K562 (cell line): Measurements from ENCODE around the gene PKDREJ. TPM values are rescaled to one million over a fixed set of nuclear protein-coding genes. Genes with fewer than 3 reads are reported as not detected.

Source experiments
- ATAC-seq: fragments of 200-7000 bp; cut with Tn5 transposase; 3 replicates; pipeline ENCODE4 v1.9.1; 2020; ENCODE audit warnings: moderate library complexity
- BruUV-seq: library from RNA; stranded (reverse); fragments of 400-500 nt; replicated peaks from 2 replicates; lab custom pipeline; 2021; lab: Mats Ljungman, UMichigan
- CTCF ChIA-PET: fragments of 300-600 bp; formaldehyde crosslinking; extraction: SDS; loops from one replicate; lab custom pipeline; 2021; ENCODE audit warnings: low intra/inter-chr PET ratio; lab: Yijun Ruan, JAX
- POLR2A ChIA-PET: fragments of 300-600, 350-650 bp; sonication (Branson Sonifier 250); formaldehyde crosslinking; extraction: SDS; loops from one replicate; lab custom pipeline; 2021; ENCODE audit warnings: antibody characterized with exemption, inconsistent platforms; lab: Yijun Ruan, JAX
- DNase-seq, 4 experiments: peaks; one replicate each; pipeline versions ENCODE4 v3.0.0 to v3.0.0-alpha.2; 2011 to 2018; ENCODE audit warnings: low spot score in 3 of 4, mixed read lengths in 3 of 4; ENCODE audit errors: extremely low read depth in 1 of 4
- FAIRE-seq: peaks from 2 replicates; lab custom pipeline; 2011; peaks lifted over from hg19 to GRCh38; lab: Jason Lieb, UNC
- H2AFZ ChIP-seq: 2 replicates; pipeline ENCODE4 v1.6.0; 2011; ENCODE audit warnings: low read depth, low read length, control low read depth, inconsistent platforms
- H3K27ac ChIP-seq: fragments of 200-600 bp; 3 replicates; pipeline ENCODE4 v1.8.0; 2011; ENCODE audit warnings: low read depth, mild to moderate bottlenecking, control low read depth, inconsistent platforms, low read length, moderate library complexity, mixed read lengths; ENCODE audit errors: extremely low read depth
- H3K27me3 ChIP-seq, 2 experiments: fragments of 300-600 bp in 1 of 2; 2 replicates in 1 of 2; 3 replicates in 1 of 2; pipeline versions ENCODE4 v1.6.0 to v1.8.0; 2011; ENCODE audit warnings: inconsistent platforms in 2 of 2, low read length in 2 of 2, mild to moderate bottlenecking in 1 of 2, mixed read lengths in 1 of 2, moderate library complexity in 1 of 2; ENCODE audit not compliant: control insufficient read depth in 2 of 2, insufficient read depth in 2 of 2
- H3K36me3 ChIP-seq: fragments of 300-600 bp; 3 replicates; pipeline ENCODE4 v1.8.0; 2011; ENCODE audit warnings: mild to moderate bottlenecking, low read length, inconsistent platforms; ENCODE audit not compliant: control insufficient read depth, insufficient read depth
- H3K4me1 ChIP-seq, 2 experiments: fragments of 200-600 bp in 1 of 2; replicated peaks in 1 of 2; 2 replicates in 1 of 2; 3 replicates in 1 of 2; pipeline versions ENCODE4 v1.5.1 to v1.8.0; 2011; ENCODE audit warnings: inconsistent platforms in 2 of 2, low read length in 2 of 2, mild to moderate bottlenecking in 1 of 2, mixed read lengths in 1 of 2, moderate library complexity in 1 of 2; ENCODE audit not compliant: control insufficient read depth in 2 of 2, insufficient read depth in 2 of 2
- H3K4me2 ChIP-seq: 2 replicates; pipeline ENCODE4 v1.6.1; 2011; ENCODE audit warnings: low read length, control low read depth, inconsistent platforms, mixed read lengths; ENCODE audit not compliant: insufficient read depth
- H3K4me3 ChIP-seq: fragments of 200-600 bp; sonication (generic), shearing (Covaris generic); 2 replicates; pipeline ENCODE4 v1.5.1; 2016; ENCODE audit warnings: control low read depth, inconsistent platforms
- H3K79me2 ChIP-seq: fragments of 200-600 bp; 3 replicates; pipeline ENCODE4 v1.8.0; 2011; ENCODE audit warnings: low read length, inconsistent platforms; ENCODE audit not compliant: control insufficient read depth, insufficient read depth
- H3K9ac ChIP-seq, 2 experiments: 2 replicates each; pipeline versions ENCODE4 v1.6.0 to v1.6.1; 2011; ENCODE audit warnings: low read depth in 2 of 2, low read length in 2 of 2, control low read depth in 1 of 2, inconsistent platforms in 1 of 2, mild to moderate bottlenecking in 1 of 2, mixed read lengths in 1 of 2; ENCODE audit not compliant: insufficient read depth in 1 of 2
- H3K9me1 ChIP-seq: one replicate; pipeline ENCODE4 v1.6.0; 2011; ENCODE audit warnings: inconsistent platforms, mild to moderate bottlenecking, low read length, moderate library complexity; ENCODE audit not compliant: control insufficient read depth, insufficient read depth
- H3K9me3 ChIP-seq: replicated peaks from 2 replicates; pipeline ENCODE4 v1.5.1; 2011; ENCODE audit warnings: low read depth, low read length, inconsistent platforms; ENCODE audit not compliant: control insufficient read depth, insufficient read depth
- H4K20me1 ChIP-seq: replicated peaks from 2 replicates; pipeline ENCODE4 v1.6.1; 2011; ENCODE audit warnings: low read length, inconsistent platforms, mixed read lengths; ENCODE audit not compliant: control insufficient read depth, insufficient read depth
- ATF1 ChIP-seq, 2 experiments: fragments of 450-650 bp in 1 of 2; IDR thresholded peaks; 2 replicates each; pipeline ENCODE4 v1.6.1; 2016; ENCODE audit warnings: missing compliant biosample characterization in 1 of 2, missing genetic modification characterization in 1 of 2
- CREB3 ChIP-seq: fragments of 450-650 bp; conservative IDR thresholded peaks from 2 replicates; pipeline ENCODE4 v1.6.1; 2016; ENCODE audit warnings: missing genetic modification characterization, low read depth, mild to moderate bottlenecking, missing compliant biosample characterization, moderate library complexity
- FUS ChIP-seq: fragments of 200-400 bp; formaldehyde crosslinking; optimal IDR thresholded peaks from 2 replicates; pipeline ENCODE3; 2017; ENCODE audit warnings: low read depth, low read length
- GABPA ChIP-seq: fragments of 200-800 bp; sonication (Bioruptor generic); conservative IDR thresholded peaks from 2 replicates; pipeline ENCODE4 v1.6.1; 2016; ENCODE audit warnings: low read depth, missing genetic modification characterization, missing compliant biosample characterization
- HMGN3 ChIP-seq: IDR thresholded peaks from 2 replicates; pipeline ENCODE4 v1.6.1; 2011; ENCODE audit warnings: borderline replicate concordance, low read depth, mild to moderate bottlenecking, mixed read lengths, low read length; ENCODE audit not compliant: insufficient read length; ENCODE audit errors: extremely low read depth
- POLR2AphosphoS5 ChIP-seq: IDR thresholded peaks from 2 replicates; pipeline ENCODE4 v1.6.1; 2011; ENCODE audit warnings: mild to moderate bottlenecking, low read depth, low read length, moderate library complexity; ENCODE audit not compliant: control insufficient read depth, insufficient read depth
- RBM25 ChIP-seq: fragments of 200-400 bp; formaldehyde crosslinking; IDR thresholded peaks from 2 replicates; pipeline ENCODE4 v1.6.1; 2018; ENCODE audit warnings: low read length, low read depth, moderate library complexity; ENCODE audit not compliant: severe bottlenecking
- SAFB ChIP-seq: fragments of 200-400 bp; formaldehyde crosslinking; IDR thresholded peaks from 2 replicates; pipeline ENCODE4 v1.6.1; 2017; ENCODE audit warnings: low read depth, low read length, borderline replicate concordance
- SMARCE1 ChIP-seq: fragments of 450-650 bp; IDR thresholded peaks from 2 replicates; pipeline ENCODE4 v1.7.1; 2016; ENCODE audit warnings: mild to moderate bottlenecking
- SOX6 ChIP-seq: fragments of 450-650 bp; IDR thresholded peaks from 2 replicates; pipeline ENCODE4 v1.6.1; 2014; ENCODE audit warnings: mild to moderate bottlenecking
- SUPT5H ChIP-seq: fragments of 450-650 bp; IDR thresholded peaks from 2 replicates; pipeline ENCODE4 v1.6.1; 2016
- TAF1 ChIP-seq: IDR thresholded peaks from 2 replicates; pipeline ENCODE4 v1.6.1; 2011; ENCODE audit warnings: mild to moderate bottlenecking, low read length, moderate library complexity; ENCODE audit not compliant: insufficient read depth, control insufficient read depth, severe bottlenecking; ENCODE audit errors: extremely low read depth
- WGBS: fragments of 100-300 bp; shearing (Covaris generic); methylation state at CpG from one replicate; pipeline ENCODE4 v1.1.6; 2016; ENCODE audit warnings: low coverage, mixed read lengths; ENCODE audit not compliant: insufficient coverage; ENCODE audit errors: missing lambda C conversion rate; 5-methylcytosine and 5-hydroxymethylcytosine counted together
- in situ Hi-C: fragments of 300-500 bp; cut with MboI; formaldehyde crosslinking; loops from 4 replicates; pipeline ENCODE4 v1.15.0; 2018; ENCODE audit warnings: inconsistent platforms, mixed read lengths
- intact Hi-C: fragments of 100-400 bp; cut with micrococcal nuclease; formaldehyde crosslinking; loops from 2 replicates; pipeline ENCODE4 v1.14.2; 2022
- polyA plus RNA-seq, 8 experiments: library from polyadenylated mRNA; depleted of rRNA in 4 of 8; stranded (reverse) in 5 of 8; unstranded in 3 of 8; fragments of >200 nt; fragmentation: Nextera tagmentation in 2 of 8; fragmentation: Illumina TruSeq in 1 of 8; extraction: Ambion mirVana in 2 of 8; extraction: Trizol in 1 of 8; gene quantifications; 2 replicates each; pipeline versions ENCODE4 v1.2.1 to v1.2.3, GENCODE V29; 2011 to 2014; ENCODE audit warnings: inconsistent platforms in 1 of 8, missing spikeins in 1 of 8
- total RNA-seq, 7 experiments: library from RNA; depleted of rRNA in 6 of 7; stranded (reverse); fragments of >200 nt in 6 of 7; fragmentation: Illumina TruSeq in 2 of 7; extraction: Trizol in 2 of 7; gene quantifications; 2 replicates each; pipeline versions ENCODE4 v1.2.1 to v1.2.3, GENCODE V29; 2011 to 2021; ENCODE audit warnings: low replicate concordance in 1 of 7
- TF ChIP-seq, protein P1 (sequence below): fragments of 450-650 bp; IDR thresholded peaks from 2 replicates; pipeline ENCODE4 v1.6.1; 2014; ENCODE audit warnings: low read depth, mild to moderate bottlenecking, moderate library complexity, borderline replicate concordance
- TF ChIP-seq, protein P2 (sequence below), 3 experiments: IDR thresholded peaks in 2 of 3; conservative IDR thresholded peaks in 1 of 3; 2 replicates each; pipeline ENCODE4 v1.5.1; 2011 to 2012; ENCODE audit warnings: low read length in 3 of 3, mild to moderate bottlenecking in 3 of 3, control low read depth in 2 of 3, improper control_type of control experiment in 1 of 3, inconsistent platforms in 1 of 3, low read depth in 1 of 3, mixed read lengths in 1 of 3, moderate library complexity in 1 of 3; ENCODE audit not compliant: insufficient read depth in 2 of 3

The PKDREJ gene
- total and polyA plus RNA-seq, 9 of the 15 experiments (the other 6 are each of a cell fraction or from before 2014, with no cell fraction given) = 0.03 TPM; not detected in 8

- intact Hi-C loops (no loop called here), in situ Hi-C loops (no loop called here)
- Histone ChIP-seq H3K27me3 (no peaks in the 10 kb centered on the region), H3K9me3 (no peaks in the 10 kb centered on the region), H4K20me1 (no peaks in the 10 kb centered on the region), H3K4me3 (peak within 1 kb of the TSS; percentile 71), H3K79me2 (peaks cover 33% of the 10 kb centered on the region), H2AFZ (peak within 1 kb of the TSS; percentile 83), H3K4me2 (peak within 1 kb of the TSS; percentile 89), H3K27ac (peak within 1 kb of the TSS; percentile 87), H3K36me3 (no peaks in the 10 kb centered on the region), H3K9ac (peak within 1 kb of the TSS; percentile 86 to 98), H3K4me1 (peaks cover 12 to 40% of the 10 kb centered on the region in 2 experiments), H3K9me1 (no peaks in the 10 kb centered on the region)
- 1% methylated on average over 29 of the region's 89 CpGs for WGBS
- peak; percentile 88 to 90 (median 89) for DNase-seq
- TSS peak; percentile 65 for BruUV-seq
- FAIRE-seq = peak; percentile 93
- peak; percentile 95 for ATAC-seq
- ChIA-PET POLR2A (interaction anchor here (0.9 to 2.3 kb wide), 4 partner anchors 9 to 18 kb away, joined by 3 to 12 read pairs (median 3); partner anchors contain the start of gene TTC38), CTCF (no interaction called here)
- TF ChIP-seq, protein P1, sequence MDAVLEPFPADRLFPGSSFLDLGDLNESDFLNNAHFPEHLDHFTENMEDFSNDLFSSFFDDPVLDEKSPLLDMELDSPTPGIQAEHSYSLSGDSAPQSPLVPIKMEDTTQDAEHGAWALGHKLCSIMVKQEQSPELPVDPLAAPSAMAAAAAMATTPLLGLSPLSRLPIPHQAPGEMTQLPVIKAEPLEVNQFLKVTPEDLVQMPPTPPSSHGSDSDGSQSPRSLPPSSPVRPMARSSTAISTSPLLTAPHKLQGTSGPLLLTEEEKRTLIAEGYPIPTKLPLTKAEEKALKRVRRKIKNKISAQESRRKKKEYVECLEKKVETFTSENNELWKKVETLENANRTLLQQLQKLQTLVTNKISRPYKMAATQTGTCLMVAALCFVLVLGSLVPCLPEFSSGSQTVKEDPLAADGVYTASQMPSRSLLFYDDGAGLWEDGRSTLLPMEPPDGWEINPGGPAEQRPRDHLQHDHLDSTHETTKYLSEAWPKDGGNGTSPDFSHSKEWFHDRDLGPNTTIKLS = peak; percentile 43; the same call in 1 of the 2 replicates
- TF ChIP-seq FUS (peak; percentile 35), GABPA (peak; percentile 86), CREB3 (no peak), SUPT5H (peak; percentile 81), SOX6 (peak; percentile 26; the same call in 1 of the 2 replicates), SAFB (peak; percentile 50; the same call in 1 of the 2 replicates), TAF1 (peak; percentile 71), SMARCE1 (no peak), HMGN3 (peak; percentile 41), POLR2AphosphoS5 (peak; percentile 47), ATF1 (CRISPR knock-in tag; IDR thresholded peaks at IDR 0.05) (no peak), ATF1 (tag; IDR thresholded peaks at IDR 0.05) (peak; percentile 47), RBM25 (peak; percentile 59)
- TF ChIP-seq, protein P2, sequence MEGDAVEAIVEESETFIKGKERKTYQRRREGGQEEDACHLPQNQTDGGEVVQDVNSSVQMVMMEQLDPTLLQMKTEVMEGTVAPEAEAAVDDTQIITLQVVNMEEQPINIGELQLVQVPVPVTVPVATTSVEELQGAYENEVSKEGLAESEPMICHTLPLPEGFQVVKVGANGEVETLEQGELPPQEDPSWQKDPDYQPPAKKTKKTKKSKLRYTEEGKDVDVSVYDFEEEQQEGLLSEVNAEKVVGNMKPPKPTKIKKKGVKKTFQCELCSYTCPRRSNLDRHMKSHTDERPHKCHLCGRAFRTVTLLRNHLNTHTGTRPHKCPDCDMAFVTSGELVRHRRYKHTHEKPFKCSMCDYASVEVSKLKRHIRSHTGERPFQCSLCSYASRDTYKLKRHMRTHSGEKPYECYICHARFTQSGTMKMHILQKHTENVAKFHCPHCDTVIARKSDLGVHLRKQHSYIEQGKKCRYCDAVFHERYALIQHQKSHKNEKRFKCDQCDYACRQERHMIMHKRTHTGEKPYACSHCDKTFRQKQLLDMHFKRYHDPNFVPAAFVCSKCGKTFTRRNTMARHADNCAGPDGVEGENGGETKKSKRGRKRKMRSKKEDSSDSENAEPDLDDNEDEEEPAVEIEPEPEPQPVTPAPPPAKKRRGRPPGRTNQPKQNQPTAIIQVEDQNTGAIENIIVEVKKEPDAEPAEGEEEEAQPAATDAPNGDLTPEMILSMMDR (IDR thresholded peaks at IDR 0.05 in 2 of 3, conservative IDR thresholded peaks at IDR 0.05 in 1 of 3; ENCODE audit: insufficient read depth in 2 of 3, low read depth in 1 of 3, low read length in 3 of 3) = peak in 2 of 3 experiments; percentile 13 to 34; a peak in 3 of 6 replicates
These were observed 12.9 kb downstream of the PKDREJ start, which contains the start of gene CDPF1 for GRCh38 chr22:46250035-46250782. Gene CDPF1 (minus strand): TSS chr22:46250293. CDS start chr22:46248284, 2,009 bp downstream.
